ENCODE data around the gene DCTN2.

DNA sequence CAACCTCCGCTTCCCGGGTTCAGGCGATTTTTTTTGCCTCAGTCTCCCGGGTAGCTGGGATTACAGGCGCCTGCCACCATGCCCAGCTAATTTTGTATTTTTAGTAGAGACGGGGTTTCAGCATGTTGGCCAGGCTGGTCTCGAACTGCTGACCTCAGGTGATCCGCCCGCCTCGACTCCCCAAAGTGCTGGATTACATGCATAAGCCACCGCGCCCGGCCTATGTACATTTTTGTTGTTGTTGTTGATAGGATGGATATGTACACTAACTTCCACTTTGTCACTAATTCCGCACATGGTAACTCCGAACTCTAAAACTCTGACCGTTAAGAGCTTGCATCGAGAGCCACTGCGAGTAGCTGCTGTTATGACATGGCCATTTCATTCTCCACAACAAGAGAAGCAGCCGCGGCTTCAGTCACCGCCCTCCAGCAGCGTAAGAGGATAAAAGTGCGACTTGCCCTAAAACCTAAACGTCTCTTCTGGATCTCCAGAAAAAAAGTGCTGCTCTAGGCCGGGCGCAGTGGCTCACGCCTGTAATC lies 59.9 kb downstream of the DCTN2 start:
- TF ChIP-seq POLR2A (IDR thresholded peaks at IDR 0.05): no peak
- TF ChIP-seq, protein P1, sequence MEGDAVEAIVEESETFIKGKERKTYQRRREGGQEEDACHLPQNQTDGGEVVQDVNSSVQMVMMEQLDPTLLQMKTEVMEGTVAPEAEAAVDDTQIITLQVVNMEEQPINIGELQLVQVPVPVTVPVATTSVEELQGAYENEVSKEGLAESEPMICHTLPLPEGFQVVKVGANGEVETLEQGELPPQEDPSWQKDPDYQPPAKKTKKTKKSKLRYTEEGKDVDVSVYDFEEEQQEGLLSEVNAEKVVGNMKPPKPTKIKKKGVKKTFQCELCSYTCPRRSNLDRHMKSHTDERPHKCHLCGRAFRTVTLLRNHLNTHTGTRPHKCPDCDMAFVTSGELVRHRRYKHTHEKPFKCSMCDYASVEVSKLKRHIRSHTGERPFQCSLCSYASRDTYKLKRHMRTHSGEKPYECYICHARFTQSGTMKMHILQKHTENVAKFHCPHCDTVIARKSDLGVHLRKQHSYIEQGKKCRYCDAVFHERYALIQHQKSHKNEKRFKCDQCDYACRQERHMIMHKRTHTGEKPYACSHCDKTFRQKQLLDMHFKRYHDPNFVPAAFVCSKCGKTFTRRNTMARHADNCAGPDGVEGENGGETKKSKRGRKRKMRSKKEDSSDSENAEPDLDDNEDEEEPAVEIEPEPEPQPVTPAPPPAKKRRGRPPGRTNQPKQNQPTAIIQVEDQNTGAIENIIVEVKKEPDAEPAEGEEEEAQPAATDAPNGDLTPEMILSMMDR (IDR thresholded peaks at IDR 0.05): no peak
